Spleen (tissue), 11 donors: ENCODE measurements around the gene ALG11. TPM values are rescaled to one million over a fixed set of nuclear protein-coding genes. Genes with fewer than 3 reads are reported as not detected.
"Not testable (repeated sequence)": the region's sequence is repeated elsewhere in the genome, so short reads cannot be mapped to it uniquely, and the experiment has no call there.

Experiments
- DNase-seq: peaks from one replicate; pipeline ENCODE4 v3.0.0-alpha.2; 2020
- H3K27ac ChIP-seq, 8 donors: fragments of 200-600 bp; sonication (generic) in 7 of 8; 1 replicate in 4 of 8; 2 replicates in 4 of 8; pipeline versions ENCODE4 v1.5.0 to v1.8.0; 2016 to 2021; ENCODE audit warnings: inconsistent platforms in 4 of 8, mild to moderate bottlenecking in 4 of 8, moderate library complexity in 1 of 8
- H3K27me3 ChIP-seq, 7 donors: fragments of 200-600 bp; sonication (generic) in 6 of 7; replicated peaks in 1 of 7; 1 replicate in 4 of 7; 2 replicates in 3 of 7; pipeline versions ENCODE4 v1.5.0 to v1.8.0; 2016 to 2021; ENCODE audit warnings: inconsistent platforms in 3 of 7, mild to moderate bottlenecking in 1 of 7
- H3K36me3 ChIP-seq, 6 donors: fragments of 200-600 bp; sonication (generic) in 5 of 6; 1 replicate in 4 of 6; 2 replicates in 2 of 6; pipeline versions ENCODE4 v1.5.0 to v1.8.0; 2016 to 2021; ENCODE audit warnings: inconsistent platforms in 2 of 6
- H3K4me1 ChIP-seq, 6 donors: fragments of 200-600 bp; sonication (generic) in 5 of 6; 1 replicate in 3 of 6; 2 replicates in 3 of 6; pipeline versions ENCODE4 v1.5.0 to v1.8.0; 2016 to 2021; ENCODE audit warnings: inconsistent platforms in 3 of 6
- H3K4me3 ChIP-seq, 8 donors: fragments of 200-600 bp; sonication (generic) in 7 of 8; 1 replicate in 4 of 8; 2 replicates in 4 of 8; pipeline versions ENCODE4 v1.5.0 to v1.8.0; 2016 to 2021; ENCODE audit warnings: inconsistent platforms in 4 of 8, mild to moderate bottlenecking in 4 of 8, moderate library complexity in 2 of 8
- H3K9me3 ChIP-seq, 8 donors: fragments of 200-600 bp; sonication (generic) in 7 of 8; 1 replicate in 4 of 8; 2 replicates in 4 of 8; pipeline versions ENCODE4 v1.5.0 to v1.8.0; 2016 to 2021; ENCODE audit warnings: inconsistent platforms in 4 of 8
- CTCF ChIP-seq, 11 experiments: fragments of 200-600 bp in 7 of 11; fragments of 450-650 bp in 4 of 11; sonication (generic) in 4 of 11; IDR thresholded peaks in 8 of 11; conservative IDR thresholded peaks in 3 of 11; 1 replicate in 7 of 11; 2 replicates in 4 of 11; pipeline versions ENCODE4 v1.4.0 to v1.8.0; 2016 to 2021; ENCODE audit warnings: antibody characterized with exemption in 11 of 11, inconsistent platforms in 4 of 11, mild to moderate bottlenecking in 1 of 11
- POLR2A ChIP-seq, 3 donors: fragments of 450-650 bp; IDR thresholded peaks; one replicate each; pipeline ENCODE4 v1.5.1; 2017; ENCODE audit warnings: antibody characterized with exemption in 3 of 3, mild to moderate bottlenecking in 1 of 3
- POLR2AphosphoS5 ChIP-seq, 3 donors: sonication (generic); formaldehyde crosslinking; IDR thresholded peaks; one replicate each; pipeline ENCODE4 v1.5.1; 2017; ENCODE audit warnings: antibody characterized with exemption in 3 of 3
- WGBS, 5 donors: extraction: QIAGEN DNeasy Blood & Tissue Kit in 3 of 5; methylation state at CpG; one replicate each; pipeline versions ENCODE4 v1.1.5 to v1.1.7; 2013 to 2018; 5-methylcytosine and 5-hydroxymethylcytosine counted together
- intact Hi-C: fragments of 100-400 bp; cut with DNase I; formaldehyde crosslinking; loops from one replicate; pipeline ENCODE4 v1.15.0; 2023; ENCODE audit warnings: low total_unique reads
- polyA plus RNA-seq, 3 donors: library from polyadenylated mRNA; stranded (reverse); fragments of 200-250 nt; gene quantifications; one replicate each; pipeline ENCODE4 v1.2.1, GENCODE V29; 2013
- total RNA-seq, 7 donors: library from RNA; depleted of rRNA in 3 of 7; stranded (reverse); fragments of >200 nt in 3 of 7; fragmentation: NEBNext Ultra II Directional in 4 of 7; extraction: Animal tissue kit (Norgen Biotek cat#: 25700) in 4 of 7; gene quantifications; one replicate each; pipeline versions ENCODE4 v1.1.0 to v1.2.1, GENCODE V29; 2016 to 2021
- donor health status: healthy with polysubstance abuse.
- donor health status: DM: no; HTN: no; CAD: no; lungs with moderate emphysema.
- donor health status: DM: no; HTN: no; CAD: no.
- donor health status: Bipolar disorder and iron deficiency.
- donor health status: healthy.
- donor health status: DM: no; HTN: no; CAD: no.
- donor health status: DM: yes; HTN: yes; CAD: no.

Gene ALG11
- total and polyA plus RNA-seq, 10 donors, result 3.0 to 32.2 (median 27.6) TPM

DNA sequence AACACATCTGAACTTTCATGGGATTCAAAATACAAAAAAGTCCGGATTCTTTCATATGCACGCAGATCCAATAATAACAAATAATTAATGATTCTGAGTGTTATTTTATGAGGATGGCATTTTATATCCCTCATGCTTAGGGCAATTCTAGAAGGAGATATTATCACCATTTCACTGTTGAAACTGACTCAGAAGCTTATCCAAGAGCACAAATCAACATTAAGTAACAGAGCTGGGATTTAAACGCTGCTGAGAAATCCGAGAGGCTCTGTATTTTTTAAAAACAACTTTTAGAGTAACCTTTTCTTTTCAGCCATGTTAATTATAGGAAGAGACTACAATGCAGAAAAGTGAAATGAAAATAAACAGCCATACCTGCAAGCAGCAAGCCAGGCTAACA lies 31.3 kb upstream of the ALG11 start:
- intact Hi-C loops, result no loop called here
- 69 to 82% (median 70%) methylated on average over 4 of the region's 4 CpGs for WGBS, 5 donors
- Histone ChIP-seq H3K27ac (no peak overlapping the region), H3K27me3 (peaks cover 0 to 8% (median 0%) of the 10 kb centered on the region in 7 donors), H3K36me3 (no peaks in the 10 kb centered on the region), H3K4me1 (no peaks in the 10 kb centered on the region), H3K4me3 (no peak overlapping the region), H3K9me3 (no peaks in the 10 kb centered on the region)
- TF ChIP-seq POLR2AphosphoS5 (IDR thresholded peaks at IDR 0.05), result no peak
- TF ChIP-seq CTCF (IDR thresholded peaks at IDR 0.05 in 8 of 11, conservative IDR thresholded peaks at IDR 0.05 in 3 of 11), result no peak
- TF ChIP-seq POLR2A (IDR thresholded peaks at IDR 0.05), result no peak
- DNase-seq, result no peak

GRCh38 chr13:51981355-51981754 lies 30.8 kb upstream of the ALG11 start:
- no peak overlapping the region for H3K27ac ChIP-seq
- H3K36me3 ChIP-seq, result no peaks in the 10 kb centered on the region
- no peaks in the 10 kb centered on the region for H3K9me3 ChIP-seq
- TF ChIP-seq POLR2AphosphoS5 (IDR thresholded peaks at IDR 0.05), result no peak
- TF ChIP-seq POLR2A (IDR thresholded peaks at IDR 0.05), result no peak
- no peak for TF ChIP-seq CTCF (IDR thresholded peaks at IDR 0.05 in 8 of 11, conservative IDR thresholded peaks at IDR 0.05 in 3 of 11)
- no peak for DNase-seq
- intact Hi-C loops, result no loop called here
- WGBS, 5 donors, result 85 to 94% (median 86%) methylated on average over 4 of the region's 4 CpGs
- no peaks in the 10 kb centered on the region for H3K4me1 ChIP-seq
- no peak overlapping the region for H3K4me3 ChIP-seq
- H3K27me3 ChIP-seq, result peaks cover 0 to 8% (median 0%) of the 10 kb centered on the region in 7 donors

GRCh38 chr13:51983292-51983691 lies 28.9 kb upstream of the ALG11 start:
- H3K4me3 ChIP-seq, H3K27me3 ChIP-seq, H3K9me3 ChIP-seq, DNase-seq, H3K27ac ChIP-seq, intact Hi-C loops, H3K4me1 ChIP-seq, H3K36me3 ChIP-seq: not testable (repeated sequence)
- WGBS, 5 donors, result 67 to 94% (median 85%) methylated on average over 1 to 3 of the region's 3 CpGs

- intact Hi-C loops, H3K9me3 ChIP-seq: not testable (repeated sequence)
- WGBS, 5 donors, result 85 to 88% (median 85%) methylated on average over 4 of the region's 4 CpGs
These were observed 27.3 kb upstream of the ALG11 start for GRCh38 chr13:51984904-51985303.

DNA sequence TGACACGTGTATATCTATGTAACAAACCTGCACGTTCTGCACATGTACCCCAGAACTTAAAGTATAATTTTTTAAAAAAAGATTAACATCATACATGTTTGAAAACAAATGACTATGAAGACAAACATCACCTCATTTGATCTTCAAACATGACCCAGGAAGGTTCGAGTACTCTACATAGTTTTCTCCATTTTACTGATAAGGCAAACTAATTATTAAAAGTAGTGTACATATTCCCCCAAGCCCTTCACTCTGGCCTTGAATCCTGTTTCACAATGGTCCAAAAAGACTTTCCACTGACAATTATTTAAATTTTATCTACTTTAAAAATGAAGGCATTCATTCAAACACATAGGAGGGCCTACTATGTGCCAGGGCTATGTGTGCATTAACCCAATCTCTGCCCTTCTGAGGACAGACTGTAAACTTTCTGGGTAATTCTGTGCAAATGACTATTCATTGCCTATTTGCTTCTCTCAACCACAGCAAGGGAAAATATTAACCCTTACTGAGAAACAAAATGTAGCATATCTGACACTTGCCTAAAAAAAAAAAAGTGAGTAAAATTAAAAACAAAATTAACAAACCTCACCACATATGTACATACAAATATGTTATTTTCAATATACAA lies 23.1 kb upstream of the ALG11 start:
- Histone ChIP-seq H3K4me1 (no peaks in the 10 kb centered on the region), H3K27ac (no peak overlapping the region), H3K4me3 (no peak overlapping the region), H3K9me3 (peaks cover 0 to 6% (median 0%) of the 10 kb centered on the region in 8 donors), H3K36me3 (no peaks in the 10 kb centered on the region), H3K27me3 (no peaks in the 10 kb centered on the region)
- WGBS, 5 donors, result 82 to 93% (median 92%) methylated on average over 3 of the region's 3 CpGs
- intact Hi-C loops, result no loop called here
- TF ChIP-seq POLR2AphosphoS5 (IDR thresholded peaks at IDR 0.05), result no peak
- TF ChIP-seq POLR2A (IDR thresholded peaks at IDR 0.05), result no peak
- no peak for TF ChIP-seq CTCF (IDR thresholded peaks at IDR 0.05 in 8 of 11, conservative IDR thresholded peaks at IDR 0.05 in 3 of 11)
- no peak for DNase-seq

More at GRCh38 chr13:51984904-51985303, 27.3 kb upstream of the ALG11 start:
- not testable (repeated sequence) for H3K27ac ChIP-seq, H3K4me3 ChIP-seq, H3K27me3 ChIP-seq, H3K36me3 ChIP-seq, DNase-seq, H3K4me1 ChIP-seq
